SK-N-DZ (cell line): ENCODE data around the gene RANBP17.
"Not testable (repeated sequence)": the region's sequence is repeated elsewhere in the genome, so short reads cannot be mapped to it uniquely, and the experiment has no call there.

Experiments
- DNase-seq: peaks from one replicate; pipeline ENCODE4 v3.0.0-alpha.2; 2015; ENCODE audit warnings: low spot score

RANBP17 gene

GRCh38 chr5:171297941-171298340, 436.1 kb downstream of the RANBP17 start:
- not testable (repeated sequence) for DNase-seq

GRCh38 chr5:171299228-171299627, 437.4 kb downstream of the RANBP17 start:
- peak; percentile 71 for DNase-seq

GRCh38 chr5:171299851-171300250, 438.0 kb downstream of the RANBP17 start:
- DNase-seq, result no peak

- DNase-seq, result no peak
Observed at GRCh38 chr5:171300358-171300757, 438.5 kb downstream of the RANBP17 start.

- DNase-seq, result no peak
Observed at GRCh38 chr5:171306166-171306565, 444.3 kb downstream of the RANBP17 start.

DNA sequence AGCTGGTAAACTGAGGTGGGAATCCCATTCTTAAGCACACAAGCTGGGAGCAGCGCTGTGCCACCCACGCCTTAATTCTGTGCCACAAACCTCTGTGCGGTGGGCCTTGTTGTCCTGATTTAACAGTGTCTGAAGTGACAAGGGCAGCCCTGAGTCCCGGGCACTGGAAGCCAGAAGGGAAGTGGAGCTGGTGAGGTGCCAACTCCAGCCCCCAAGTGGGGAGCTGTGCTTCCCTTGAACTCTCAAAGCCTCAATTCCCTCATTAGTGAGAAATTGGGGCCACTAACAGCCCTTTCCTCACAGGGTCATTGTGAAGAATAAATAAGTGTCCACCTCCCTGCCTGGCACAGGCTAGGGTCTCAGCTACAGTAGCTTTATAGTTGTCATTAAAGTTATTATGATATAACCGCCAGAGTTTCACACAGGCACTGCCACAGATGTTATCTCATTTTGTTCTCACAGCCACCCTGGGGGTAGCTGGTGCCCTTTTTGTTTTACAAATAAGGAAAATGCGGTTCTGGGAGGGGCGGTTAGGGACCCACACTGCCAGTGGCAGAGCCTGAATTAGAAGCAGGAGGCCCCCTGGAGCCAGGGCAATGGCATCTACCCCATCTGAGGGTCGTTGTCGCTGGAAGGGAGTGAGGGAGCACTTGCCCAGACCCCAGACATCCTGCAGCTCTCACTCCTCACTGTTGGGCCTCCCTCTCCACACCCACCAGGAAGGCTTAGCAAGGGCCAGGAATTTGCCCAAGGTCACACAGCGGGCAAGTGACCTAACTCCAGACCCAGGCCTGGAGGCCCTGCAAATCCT, 445.2 kb downstream of the RANBP17 start:
- DNase-seq, result no peak

DNA sequence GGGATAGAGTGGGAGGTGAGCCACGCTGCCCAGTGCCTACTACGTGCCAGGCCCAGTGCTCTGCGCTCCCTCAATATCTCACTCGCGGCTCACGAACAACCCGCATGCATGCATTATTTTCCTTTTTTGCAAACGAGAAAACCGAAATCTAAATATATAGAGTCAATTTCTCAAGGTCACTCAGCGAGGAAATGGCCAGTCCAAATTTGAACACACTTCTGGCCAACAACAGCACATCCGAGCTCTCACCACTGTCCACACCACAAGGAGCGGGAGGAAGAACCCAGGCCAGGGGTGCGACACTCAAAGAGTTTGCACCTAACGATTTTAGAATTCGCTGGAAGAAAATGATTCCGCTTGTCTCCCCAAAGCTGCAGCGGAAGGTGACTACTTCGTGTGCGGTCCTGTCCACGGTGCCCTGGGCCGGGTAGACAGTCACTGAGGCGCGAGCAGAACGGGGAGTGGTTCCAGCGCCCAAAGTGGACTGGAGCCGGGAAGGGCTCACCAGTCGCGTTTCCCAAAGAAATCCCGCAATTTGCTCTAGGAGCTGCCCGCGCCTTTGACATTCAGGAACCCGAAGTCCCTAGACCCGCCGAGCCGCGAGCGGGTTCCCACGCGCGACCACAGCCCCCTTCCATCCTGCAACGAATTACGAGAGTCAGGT, 446.1 kb downstream of the RANBP17 start:
- DNase-seq, result no peak

DNA sequence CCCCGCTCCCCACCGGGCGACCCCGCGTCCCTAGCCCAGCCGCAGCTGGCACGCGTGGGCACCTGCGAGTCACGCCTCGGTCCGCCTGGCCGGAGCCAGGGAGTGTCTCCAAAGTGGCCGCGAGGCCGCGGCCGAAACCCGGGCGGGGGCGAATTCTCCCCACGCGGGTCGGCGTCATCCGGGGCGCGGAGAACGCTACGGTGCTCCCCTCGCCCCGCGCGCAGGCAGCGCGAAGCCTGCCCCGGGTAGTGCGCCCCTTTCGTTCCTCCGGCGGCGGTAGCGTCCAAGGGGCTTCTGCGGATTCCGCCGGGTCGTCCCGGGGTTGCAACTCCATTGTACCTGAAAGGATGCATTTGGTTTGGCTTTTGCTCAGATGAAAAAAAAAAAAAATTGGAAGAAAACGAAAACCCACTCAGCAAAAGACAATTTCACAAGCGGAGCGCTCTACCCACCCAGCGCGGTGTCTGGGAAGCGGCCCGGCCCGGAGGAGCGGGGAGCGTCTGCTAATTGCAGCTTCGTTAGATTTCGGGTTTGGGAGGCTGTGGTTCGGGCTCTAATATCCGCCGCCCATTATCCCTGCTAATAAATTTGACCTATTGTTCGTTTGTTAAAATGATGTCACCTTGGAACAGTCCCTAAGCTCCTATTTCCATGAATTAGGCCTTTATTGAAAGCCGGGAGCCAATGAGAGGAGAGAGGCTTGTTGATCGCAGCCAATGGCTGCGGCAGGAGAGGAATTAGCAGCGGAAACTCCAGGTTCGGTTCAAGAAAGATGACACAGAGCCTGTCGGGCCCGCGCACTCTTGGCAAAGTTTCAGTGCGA, 446.8 kb downstream of the RANBP17 start, which contains the start of gene TLX3:
TSS of gene TLX3 (plus strand) at position 796 of the 823 bp plus-strand sequence. CDS start 118 bp downstream, outside the sequence.
- DNase-seq, result peak; percentile 96

DNA sequence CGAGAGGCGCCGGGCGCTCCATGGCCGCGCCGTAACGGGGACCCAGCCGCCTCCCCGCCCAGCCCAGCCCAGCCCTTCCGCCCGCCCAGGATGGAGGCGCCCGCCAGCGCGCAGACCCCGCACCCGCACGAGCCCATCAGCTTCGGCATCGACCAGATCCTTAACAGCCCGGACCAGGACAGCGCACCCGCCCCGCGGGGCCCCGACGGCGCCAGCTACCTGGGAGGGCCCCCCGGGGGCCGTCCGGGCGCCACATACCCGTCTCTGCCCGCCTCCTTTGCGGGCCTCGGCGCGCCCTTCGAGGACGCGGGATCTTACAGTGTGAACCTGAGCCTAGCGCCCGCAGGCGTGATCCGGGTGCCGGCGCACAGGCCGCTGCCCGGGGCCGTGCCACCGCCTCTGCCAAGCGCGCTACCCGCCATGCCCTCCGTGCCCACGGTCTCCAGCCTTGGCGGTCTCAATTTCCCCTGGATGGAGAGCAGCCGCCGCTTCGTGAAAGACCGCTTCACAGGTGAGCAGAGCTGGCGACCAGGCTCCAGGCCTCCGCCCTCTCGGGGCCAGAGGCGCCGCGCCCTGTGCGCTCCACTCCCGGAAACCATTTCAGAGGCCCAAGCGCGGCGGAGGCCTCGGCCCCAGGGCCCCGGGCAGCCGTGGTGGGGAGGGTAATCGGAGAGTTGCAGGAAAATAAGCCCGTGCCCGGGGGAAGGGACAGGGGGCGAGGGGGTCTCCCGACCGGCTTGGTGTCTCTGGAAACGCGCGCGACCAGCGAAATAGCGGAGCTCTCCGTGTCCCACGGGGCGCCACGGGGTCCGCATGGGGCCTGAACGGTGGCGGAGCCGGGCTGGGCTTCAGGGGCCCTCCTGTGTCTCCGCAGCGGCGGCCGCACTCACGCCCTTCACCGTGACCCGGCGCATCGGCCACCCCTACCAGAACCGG, 447.7 kb downstream of the RANBP17 start:
- DNase-seq, result no peak

- no peak for DNase-seq
Observed at GRCh38 chr5:171310212-171310818, 448.5 kb downstream of the RANBP17 start.

GRCh38 chr5:171310819-171311321, 449.1 kb downstream of the RANBP17 start:
- DNase-seq, result no peak

DNA sequence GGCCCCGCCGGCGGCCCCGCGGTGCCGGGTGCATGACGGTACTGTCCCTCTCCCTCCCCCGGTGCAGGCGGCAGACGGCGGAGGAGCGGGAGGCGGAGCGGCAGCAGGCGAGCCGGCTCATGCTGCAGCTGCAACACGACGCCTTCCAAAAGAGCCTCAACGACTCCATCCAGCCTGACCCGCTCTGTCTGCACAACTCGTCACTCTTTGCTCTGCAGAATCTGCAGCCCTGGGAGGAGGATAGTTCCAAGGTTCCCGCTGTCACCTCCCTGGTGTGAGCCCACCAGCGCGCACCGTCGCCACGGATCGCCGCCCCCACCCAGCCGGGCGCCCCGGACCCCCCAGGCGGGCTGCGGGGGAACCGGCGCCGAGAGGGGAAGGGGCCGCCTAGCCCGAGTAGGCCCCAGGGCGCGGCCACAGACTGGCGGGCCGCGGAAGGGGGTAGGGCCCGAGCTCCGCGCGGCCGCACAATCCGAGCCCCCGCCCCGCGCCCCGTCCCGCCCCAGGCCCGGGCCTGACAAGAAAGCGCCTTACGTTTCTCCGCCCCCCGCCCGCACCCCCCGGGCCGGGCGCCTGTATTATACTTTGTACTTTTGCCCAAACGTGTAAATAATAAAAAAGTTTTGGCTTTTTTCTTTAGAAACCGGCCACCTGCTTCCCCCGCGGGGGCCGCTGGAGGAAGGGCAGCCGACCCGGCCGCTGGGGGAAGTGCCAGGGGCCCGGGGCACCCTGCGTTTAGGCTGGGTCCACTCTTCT, 449.7 kb downstream of the RANBP17 start:
- no peak for DNase-seq

- DNase-seq, result no peak
Observed at GRCh38 chr5:171312129-171312974, 450.5 kb downstream of the RANBP17 start.

DNA sequence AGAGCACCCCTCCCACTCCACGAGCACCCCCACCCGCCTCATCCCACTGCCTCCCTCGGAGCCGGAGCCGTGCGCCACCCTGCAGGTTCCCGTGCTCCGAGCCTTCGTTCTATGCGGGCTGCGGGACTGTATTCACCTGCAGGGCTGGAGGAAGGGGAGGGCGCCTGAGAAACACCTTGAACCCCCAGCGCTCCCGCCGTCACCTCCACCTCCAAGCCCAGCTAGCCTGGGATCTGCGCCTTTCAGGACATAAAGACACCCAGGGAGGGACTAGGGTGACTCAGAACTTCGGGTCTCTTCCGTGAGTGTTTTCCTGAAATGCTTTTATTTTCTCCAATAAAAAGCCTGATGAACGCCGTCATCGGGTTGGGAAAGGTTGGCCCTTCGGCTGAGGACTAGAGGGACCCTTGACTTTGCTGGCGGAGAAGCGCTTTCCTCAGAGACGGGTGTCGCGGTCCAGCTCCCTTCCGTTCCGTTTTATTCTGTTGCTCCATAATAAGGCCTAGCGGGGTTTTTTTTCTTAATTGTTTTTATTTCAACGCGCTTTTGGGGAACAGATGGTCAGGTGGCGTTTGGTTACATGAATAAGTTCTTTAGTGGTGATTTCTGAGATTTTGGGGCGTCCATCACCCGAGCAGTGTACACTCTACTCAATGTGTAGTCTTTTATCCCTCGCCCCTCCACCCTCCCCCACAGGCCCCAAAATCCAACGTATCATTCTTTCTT, 451.8 kb downstream of the RANBP17 start:
- no peak for DNase-seq

- DNase-seq, result no peak
Observed at GRCh38 chr5:171314728-171315385, 453.0 kb downstream of the RANBP17 start.

DNA sequence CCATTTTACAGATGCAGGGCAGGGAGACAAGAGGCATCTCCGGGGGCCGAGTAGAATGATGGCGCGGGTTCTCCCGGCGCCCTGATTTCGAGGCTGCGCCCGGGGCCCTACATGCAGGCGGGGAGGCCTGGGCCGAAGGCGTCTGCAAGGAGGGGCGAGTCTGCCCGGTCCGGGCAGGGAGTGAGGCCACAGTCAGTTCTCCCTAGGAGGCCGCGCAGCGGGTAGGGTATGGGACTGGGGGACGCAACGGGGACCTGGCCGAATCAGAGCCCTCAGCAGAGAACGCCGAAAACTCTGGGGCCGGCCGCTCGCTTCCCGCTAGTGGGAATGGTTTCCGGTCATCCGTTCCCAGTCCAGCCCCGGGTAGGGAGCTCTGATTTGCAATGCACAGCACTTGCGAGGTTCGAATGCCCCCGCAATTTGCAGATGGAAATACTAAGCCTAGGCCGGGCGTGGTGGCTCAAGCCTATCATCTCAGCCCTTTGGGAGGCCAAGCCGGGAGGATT, 453.6 kb downstream of the RANBP17 start:
- no peak for DNase-seq

DNA sequence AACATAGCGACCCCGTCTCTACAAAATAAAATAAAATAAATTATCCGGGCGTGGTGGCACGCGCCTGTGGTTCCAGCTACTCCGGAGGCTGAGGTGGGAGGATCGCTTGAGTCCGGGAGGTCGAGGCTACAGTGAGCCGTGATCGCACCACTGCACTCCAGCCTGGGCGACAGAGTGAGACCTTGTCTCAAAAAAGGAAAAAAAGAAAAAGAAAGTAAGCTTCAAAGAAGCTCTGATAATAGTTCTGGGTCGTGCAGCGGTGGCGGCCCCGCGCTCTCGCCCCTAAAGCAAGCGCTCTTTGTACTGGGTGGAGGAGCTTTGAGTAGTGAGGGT, 454.1 kb downstream of the RANBP17 start:
- no peak for DNase-seq
